ENCODE results near the gene RPL39. TPM values are rescaled to one million over a fixed set of nuclear protein-coding genes. Genes with fewer than 3 reads are reported as not detected.
"Not testable (repeated sequence)": the region's sequence is repeated elsewhere in the genome, so short reads cannot be mapped to it uniquely, and the experiment has no call there.

Gene RPL39
- 1,000 to 10,000 TPM; 1,958 to 2,894 (median 2,245) TPM for polyA plus RNA-seq (ENCODE audit: insufficient read length in 4 of 4)

DNA sequence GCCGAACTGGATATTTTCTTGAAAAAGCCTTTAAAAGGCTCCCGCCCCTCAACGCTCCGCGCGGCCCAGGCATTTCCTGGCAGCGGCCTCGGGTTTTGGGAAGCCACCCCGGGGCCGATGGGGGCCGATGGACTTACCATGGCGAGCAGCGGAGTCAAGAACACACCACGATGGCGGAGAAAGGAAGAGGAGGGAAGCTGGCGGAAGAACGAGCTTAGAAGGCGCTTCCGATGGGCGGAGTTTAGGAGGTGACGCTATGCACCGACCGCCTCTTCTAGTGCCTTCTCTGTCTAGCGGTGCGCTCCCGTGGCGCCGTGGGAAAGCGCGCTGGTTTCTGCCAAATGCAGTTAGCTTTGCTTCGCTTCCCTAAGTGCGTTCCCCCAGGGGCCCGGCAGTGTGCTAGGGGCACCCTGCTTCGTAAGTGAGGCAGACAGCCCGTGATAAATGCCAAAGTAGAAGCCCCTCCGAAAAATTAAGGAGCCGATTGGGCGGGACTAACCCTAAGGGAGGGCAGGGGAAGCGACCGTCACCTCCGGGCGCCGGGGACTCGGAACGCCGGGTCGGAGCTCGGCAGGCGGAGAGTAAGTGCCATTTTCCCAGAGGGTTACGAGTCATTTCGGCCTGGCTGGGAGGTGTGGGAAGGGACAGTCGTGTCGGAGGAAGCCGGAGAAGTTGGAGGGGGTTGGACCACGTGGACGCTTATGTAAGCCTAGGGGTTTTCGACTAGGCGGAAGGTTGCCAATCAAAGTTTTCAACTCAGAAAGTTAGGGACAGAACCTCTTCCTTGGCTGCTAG, at the start of gene RPL39:
Gene RPL39 (minus strand): TSS at position 194 of the 795 bp plus-strand sequence. CDS start 54 bp downstream, at position 140.
- DNase-seq (ENCODE audit: low read depth in 4 of 4, low spot score in 2 of 4) = peak; percentile 63 to 81 (median 78)

DNA sequence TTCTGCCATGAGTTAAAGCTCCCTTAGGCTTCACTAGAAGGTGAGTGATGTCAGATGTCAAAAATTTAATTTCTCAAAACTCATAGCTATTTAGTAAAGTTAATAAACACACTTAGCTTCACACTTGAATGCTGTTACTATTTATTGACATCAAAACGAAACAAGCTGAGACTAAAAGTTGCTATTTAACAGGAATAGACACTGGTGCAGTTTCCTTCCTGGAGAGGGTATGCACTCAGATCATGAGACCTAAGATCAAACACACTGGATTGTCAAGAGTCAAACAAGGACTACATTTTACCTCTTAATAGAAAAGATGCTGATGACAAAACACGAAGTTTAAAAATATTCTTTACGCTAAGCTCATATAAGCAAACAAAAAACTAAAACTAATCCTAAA, 42.5 kb upstream of the RPL39 start:
- DNase-seq (ENCODE audit: low read depth in 4 of 4, low spot score in 2 of 4) = no peak

DNA sequence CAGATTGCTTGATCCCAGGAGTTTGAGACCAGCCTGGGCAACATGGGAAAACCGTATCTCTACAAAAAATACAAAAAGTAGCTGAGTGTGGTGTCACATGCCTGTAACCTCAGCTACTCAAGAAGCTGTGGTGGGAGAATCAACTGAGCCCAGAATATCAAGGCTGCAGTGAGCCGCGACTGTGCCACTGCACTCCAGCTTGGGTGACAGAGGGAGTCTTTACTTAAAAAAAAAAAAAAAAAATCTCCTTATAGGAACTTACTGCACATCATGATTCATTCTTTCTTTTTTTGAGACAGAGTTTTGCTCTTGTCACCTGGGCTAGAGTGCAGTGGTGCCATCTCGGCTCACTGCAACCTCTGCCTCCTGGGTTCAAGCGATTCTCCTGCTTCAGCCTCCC, 37.0 kb upstream of the RPL39 start:
- no peak for DNase-seq (ENCODE audit: low read depth in 4 of 4, low spot score in 2 of 4)

DNA sequence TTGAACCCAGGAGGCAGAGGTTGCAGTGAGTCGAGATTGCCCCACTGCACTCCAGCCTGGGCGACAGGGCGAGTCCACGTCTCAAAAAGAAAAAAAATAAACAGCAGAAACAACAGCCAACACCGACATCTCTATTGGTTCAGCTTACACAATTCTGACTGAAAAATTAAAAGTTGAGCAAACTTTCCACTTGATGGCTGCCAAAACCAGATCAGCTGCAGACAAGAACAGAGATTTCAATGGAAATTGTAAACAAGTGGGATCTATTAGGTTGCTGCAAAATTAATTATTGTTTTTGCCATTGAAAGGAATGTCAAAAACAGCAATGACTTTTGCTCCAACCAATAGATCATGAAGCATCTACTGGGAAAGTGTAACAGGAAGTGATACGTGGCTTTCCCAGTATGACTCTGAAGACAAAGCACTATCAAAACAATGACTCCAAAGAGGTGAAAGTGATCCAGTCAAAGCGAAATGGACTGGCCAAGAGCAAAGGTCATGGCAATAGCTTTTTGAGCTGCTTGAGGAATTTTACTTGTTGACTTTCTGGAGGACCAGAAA, 35.0 kb upstream of the RPL39 start:
- DNase-seq (ENCODE audit: low read depth in 4 of 4, low spot score in 2 of 4) = no peak

DNA sequence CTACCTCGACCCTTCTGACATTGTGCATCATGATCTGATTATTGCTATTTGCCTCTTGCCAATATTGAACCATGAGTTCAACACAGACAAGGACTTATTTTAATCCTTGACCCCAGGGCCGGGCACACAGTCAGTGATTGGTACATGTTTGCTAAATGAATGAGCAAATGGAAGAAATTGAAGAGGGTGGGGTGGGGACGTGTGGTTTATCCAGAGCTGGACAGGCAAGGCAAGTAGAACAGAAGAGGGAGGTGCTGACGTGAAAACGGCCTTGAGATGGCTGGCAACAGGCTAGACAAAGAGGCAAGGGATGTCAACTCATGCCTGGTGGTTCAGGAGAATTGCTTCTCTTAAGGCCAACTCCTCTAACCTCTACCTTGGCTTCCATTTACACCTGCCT, 32.8 kb upstream of the RPL39 start:
- not testable (repeated sequence) for DNase-seq (ENCODE audit: low read depth in 4 of 4, low spot score in 2 of 4)

DNA sequence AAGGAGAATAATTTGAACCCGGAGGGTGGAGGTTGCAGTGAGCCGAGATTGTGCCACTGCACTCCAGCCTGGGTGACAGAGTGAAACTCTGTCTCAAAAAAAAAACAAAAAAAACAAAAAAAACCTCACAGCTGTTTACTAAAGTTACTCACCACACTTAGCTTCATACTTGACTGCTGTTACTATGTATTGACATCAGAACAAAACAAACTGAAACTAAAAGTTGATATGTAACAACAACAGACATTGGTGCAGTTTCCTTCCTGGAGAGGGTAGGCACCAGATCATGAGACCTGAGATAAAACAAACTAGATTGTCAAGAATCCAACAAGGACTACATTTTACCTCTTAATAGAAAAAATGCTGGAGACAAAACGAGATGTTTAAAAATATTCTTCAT, 30.3 kb upstream of the RPL39 start:
- DNase-seq (ENCODE audit: low read depth in 4 of 4, low spot score in 2 of 4) = not testable (repeated sequence)

GRCh38 chrX:119817130-119817690, 25.8 kb upstream of the RPL39 start:
- no peak for DNase-seq (ENCODE audit: low read depth in 4 of 4, low spot score in 2 of 4)

GRCh38 chrX:119816300-119816699, 24.9 kb upstream of the RPL39 start:
- DNase-seq (ENCODE audit: low read depth in 4 of 4, low spot score in 2 of 4) = no peak

GRCh38 chrX:119809185-119809666, 17.8 kb upstream of the RPL39 start:
- no peak for DNase-seq (ENCODE audit: low read depth in 4 of 4, low spot score in 2 of 4)

DNA sequence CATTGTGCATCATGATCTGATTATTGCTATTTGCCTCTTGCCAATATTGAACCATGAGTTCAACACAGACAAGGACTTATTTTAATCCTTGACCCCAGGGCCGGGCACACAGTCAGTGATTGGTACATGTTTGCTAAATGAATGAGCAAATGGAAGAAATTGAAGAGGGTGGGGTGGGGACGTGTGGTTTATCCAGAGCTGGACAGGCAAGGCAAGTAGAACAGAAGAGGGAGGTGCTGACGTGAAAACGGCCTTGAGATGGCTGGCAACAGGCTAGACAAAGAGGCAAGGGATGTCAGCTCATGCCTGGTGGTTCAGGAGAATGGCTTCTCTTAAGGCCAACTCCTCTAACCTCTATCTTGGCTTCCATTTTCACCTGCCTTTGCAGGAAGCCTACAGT, 17.0 kb upstream of the RPL39 start:
- DNase-seq (ENCODE audit: low read depth in 4 of 4, low spot score in 2 of 4) = not testable (repeated sequence)

- DNase-seq (ENCODE audit: low read depth in 4 of 4, low spot score in 2 of 4) = no peak
Measured at GRCh38 chrX:119802546-119802945, 11.1 kb upstream of the RPL39 start.

GRCh38 chrX:119801253-119802221, 10.1 kb upstream of the RPL39 start:
- DNase-seq (ENCODE audit: low read depth in 4 of 4, low spot score in 2 of 4) = no peak

DNA sequence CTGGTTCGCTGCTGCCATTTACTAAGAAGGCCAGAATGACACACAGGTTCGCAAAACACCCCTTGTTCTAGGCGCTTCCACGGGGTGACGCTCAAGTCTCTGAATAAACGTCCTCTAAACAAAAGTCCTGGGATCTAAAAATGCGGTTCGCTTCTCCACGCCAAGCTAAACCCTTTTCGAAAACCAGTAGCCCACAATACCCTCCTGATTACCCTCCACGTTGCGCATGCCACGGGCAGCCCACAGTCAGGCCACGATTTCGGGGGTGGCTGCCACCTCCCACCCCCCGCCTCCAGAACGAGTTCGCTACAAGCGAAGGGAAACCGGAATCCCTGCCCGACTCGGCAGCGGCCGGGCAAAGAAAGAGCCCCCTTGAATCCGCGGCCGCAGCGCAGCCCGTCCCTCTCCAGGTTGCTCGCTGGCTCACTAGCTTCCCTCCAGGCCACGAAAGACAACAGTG, 423 bp downstream of the RPL39 start:
- DNase-seq (ENCODE audit: low read depth in 4 of 4, low spot score in 2 of 4) = peak in 3 of 4 donors; percentile 17 to 29 (median 21)

GRCh38 chrX:119784747-119785446, 6.5 kb downstream of the RPL39 start:
- no peak for DNase-seq (ENCODE audit: low read depth in 4 of 4, low spot score in 2 of 4)

DNA sequence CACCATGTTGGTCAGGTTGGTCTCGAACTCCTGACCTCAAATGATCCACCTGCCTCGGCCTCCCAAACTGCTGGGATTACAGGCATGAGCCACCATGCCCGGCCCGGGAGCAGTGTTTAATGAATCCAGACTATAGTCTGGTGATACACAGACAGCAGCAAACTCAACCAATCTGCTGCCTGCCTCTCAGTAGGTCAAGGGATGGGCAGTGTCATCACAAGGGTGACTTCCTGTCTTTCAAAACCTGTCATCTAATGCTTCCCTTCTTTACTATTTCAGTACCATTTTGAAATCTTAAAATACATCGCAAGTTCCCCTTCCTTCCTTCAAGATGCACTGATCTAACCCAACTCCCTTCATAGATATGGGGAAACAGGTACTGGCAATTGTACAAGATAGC, 8.4 kb downstream of the RPL39 start:
- no peak for DNase-seq (ENCODE audit: low read depth in 4 of 4, low spot score in 2 of 4)

- no peak for DNase-seq (ENCODE audit: low read depth in 4 of 4, low spot score in 2 of 4)
Measured at GRCh38 chrX:119778829-119779228, 12.6 kb downstream of the RPL39 start.

GRCh38 chrX:119775517-119776238, 15.8 kb downstream of the RPL39 start:
- DNase-seq (ENCODE audit: low read depth in 4 of 4, low spot score in 2 of 4) = no peak

GRCh38 chrX:119769388-119769787, 22.0 kb downstream of the RPL39 start:
- DNase-seq (ENCODE audit: low read depth in 4 of 4, low spot score in 2 of 4) = not testable (repeated sequence)

- DNase-seq (ENCODE audit: low read depth in 4 of 4, low spot score in 2 of 4) = not testable (repeated sequence)
Measured at GRCh38 chrX:119768436-119768835, 23.0 kb downstream of the RPL39 start.
